KBM-7 (cell line): Measurements from ENCODE around the gene HCRTR1.

Experiments used
- DNase-seq: peaks from one replicate; pipeline ENCODE4 v3.0.0-alpha.2; 2015
- in situ Hi-C: fragments of 300-500 bp; cut with MboI; formaldehyde crosslinking; loops from 2 replicates; pipeline ENCODE4 v1.14.3; 2020; ENCODE audit warnings: low sequenced_read_pairs, low pct_unique_long_range_greater_than_20kb, mixed read lengths

Gene HCRTR1

GRCh38 chr1:31617218-31617915 lies at the start of gene HCRTR1:
Gene HCRTR1 (plus strand): TSS chr1:31617689. CDS start chr1:31619193, 1,504 bp downstream.
- DNase-seq, result no peak
- in situ Hi-C loops, result no loop called here

- no peak for DNase-seq
- in situ Hi-C loops, result no loop called here
Measured at GRCh38 chr1:31567956-31568570, 49.4 kb upstream of the HCRTR1 start.

- DNase-seq, result no peak
- in situ Hi-C loops, result no loop called here
Measured at GRCh38 chr1:31568895-31569595, 48.4 kb upstream of the HCRTR1 start.

- DNase-seq, result no peak
- in situ Hi-C loops, result no loop called here
Measured at GRCh38 chr1:31569596-31570173, 47.8 kb upstream of the HCRTR1 start.

- in situ Hi-C loops, result no loop called here
- DNase-seq, result no peak
Measured at GRCh38 chr1:31570228-31570627, 47.3 kb upstream of the HCRTR1 start.

- in situ Hi-C loops, result no loop called here
- no peak for DNase-seq
Measured at GRCh38 chr1:31570906-31571305, 46.6 kb upstream of the HCRTR1 start.

- in situ Hi-C loops, result no loop called here
- DNase-seq, result peak; percentile 60
Measured at GRCh38 chr1:31571340-31572295, 45.9 kb upstream of the HCRTR1 start.

GRCh38 chr1:31572323-31573104 lies 45.0 kb upstream of the HCRTR1 start:
- no peak for DNase-seq
- in situ Hi-C loops, result no loop called here

- in situ Hi-C loops, result no loop called here
- no peak for DNase-seq
Measured at GRCh38 chr1:31573261-31573660, 44.2 kb upstream of the HCRTR1 start.

- in situ Hi-C loops, result no loop called here
Measured at GRCh38 chr1:31574749-31575368, 42.6 kb upstream of the HCRTR1 start.

GRCh38 chr1:31575369-31576140 lies 41.9 kb upstream of the HCRTR1 start:
- in situ Hi-C loops, result no loop called here
- no peak for DNase-seq

More at GRCh38 chr1:31574749-31575368, 42.6 kb upstream of the HCRTR1 start:
- DNase-seq, result no peak

GRCh38 chr1:31576201-31576669 lies 41.3 kb upstream of the HCRTR1 start, which contains the start of gene TINAGL1:
Gene TINAGL1 (plus strand): TSS chr1:31576515. CDS start chr1:31577149, 634 bp downstream.
- no peak for DNase-seq

GRCh38 chr1:31576743-31577455 lies 40.6 kb upstream of the HCRTR1 start:
- in situ Hi-C loops, result no loop called here
- DNase-seq, result no peak

More at GRCh38 chr1:31576201-31576669, 41.3 kb upstream of the HCRTR1 start, which contains the start of gene TINAGL1:
- in situ Hi-C loops, result no loop called here

GRCh38 chr1:31577515-31578192 lies 39.8 kb upstream of the HCRTR1 start:
- DNase-seq, result no peak
- in situ Hi-C loops, result no loop called here

- DNase-seq, result no peak
- in situ Hi-C loops, result no loop called here
Measured at GRCh38 chr1:31579374-31579773, 38.1 kb upstream of the HCRTR1 start.

GRCh38 chr1:31580513-31580870 lies 37.0 kb upstream of the HCRTR1 start:
- in situ Hi-C loops, result no loop called here
- no peak for DNase-seq
